ENCODE results near the gene UNC93B1. TPM values are rescaled to one million over a fixed set of nuclear protein-coding genes. Genes with fewer than 3 reads are reported as not detected.
"Not testable (repeated sequence)": the region's sequence is repeated elsewhere in the genome, so short reads cannot be mapped to it uniquely, and the experiment has no call there.

UNC93B1 gene
- total and polyA plus RNA-seq, 10 donors, result 110 to 192 (median 132) TPM

DNA sequence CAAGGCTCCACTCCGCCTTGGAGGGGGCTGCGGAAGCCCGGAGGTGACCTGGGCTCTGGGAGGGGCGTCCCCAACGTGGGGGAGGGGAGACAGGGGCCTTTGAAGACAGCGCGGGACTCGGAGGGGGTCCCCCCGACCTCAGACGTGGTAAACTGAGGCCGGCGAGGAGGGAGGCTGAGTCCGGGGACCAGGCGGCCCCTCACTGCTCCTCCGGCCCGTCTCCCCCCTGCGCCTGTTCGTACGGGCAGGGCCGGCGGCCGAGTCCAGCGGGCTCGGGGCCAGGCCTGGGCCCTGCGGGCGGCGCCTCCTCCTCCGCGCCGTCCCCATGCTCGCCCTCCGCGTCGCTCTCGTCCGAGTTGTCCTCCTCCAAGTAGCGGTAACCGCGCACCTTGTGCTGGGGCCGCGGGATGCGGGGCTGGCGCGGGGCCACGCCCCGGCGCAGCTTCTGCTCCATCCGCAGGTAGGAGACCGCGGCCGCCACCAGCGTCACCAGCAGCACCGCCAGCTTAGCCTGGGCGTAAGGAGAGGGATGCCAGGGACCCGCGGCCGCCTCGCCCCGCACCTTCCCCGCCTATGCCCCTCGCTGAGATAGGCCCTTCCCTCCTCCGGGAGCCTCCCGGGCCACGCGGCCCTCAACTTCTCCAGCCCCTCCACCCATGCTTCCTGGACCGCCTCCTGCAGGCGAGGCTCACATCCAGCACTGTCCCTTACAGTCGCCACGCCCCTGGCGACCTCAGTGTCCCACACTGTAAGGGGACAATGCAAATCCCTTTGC lies 12.4 kb downstream of the UNC93B1 start:
- H3K4me1 ChIP-seq, result peaks cover 0 to 38% (median 23%) of the 10 kb centered on the region in 6 donors

DNA sequence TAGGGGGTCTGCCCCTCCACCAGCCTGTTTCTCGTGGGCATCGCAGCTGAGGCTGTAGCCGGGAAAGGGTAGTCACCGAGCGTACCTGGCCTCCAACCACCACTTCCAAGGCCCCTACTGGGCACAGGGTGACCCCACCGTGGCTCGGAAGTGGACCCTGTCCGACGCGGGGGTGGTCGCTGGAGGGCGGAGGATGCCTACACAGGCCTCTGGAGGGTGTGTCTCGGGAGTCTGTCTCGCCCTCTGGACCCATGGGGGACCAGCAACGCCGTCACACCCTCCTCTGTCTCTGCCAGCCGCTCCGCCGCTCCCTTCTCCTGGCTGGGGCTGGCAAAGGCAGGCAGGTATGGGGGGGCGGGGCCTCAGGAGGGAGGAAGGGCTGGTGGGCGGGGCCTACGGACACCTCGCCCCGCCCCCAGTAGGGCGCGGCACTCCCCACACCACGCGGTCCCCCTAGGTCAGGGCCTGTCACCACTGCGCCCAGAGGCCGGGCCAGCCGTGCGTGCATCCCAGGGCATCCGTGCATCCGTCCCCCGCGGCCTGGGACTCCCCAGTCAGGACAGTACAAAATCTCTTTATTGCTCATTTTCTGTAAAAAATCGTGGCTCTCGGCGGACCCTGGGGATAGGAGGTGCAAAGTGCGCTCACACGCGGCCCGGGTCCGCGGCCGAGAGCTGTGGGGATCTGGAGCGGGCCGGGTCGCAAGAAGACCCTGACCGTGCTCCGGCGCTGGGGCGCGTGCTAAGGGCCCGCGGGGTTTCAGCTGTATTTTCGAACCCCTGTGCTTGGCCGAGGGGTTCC lies 13.2 kb downstream of the UNC93B1 start:
- 25 to 39% (median 33%) methylated on average over 21 to 50 of the region's 58 CpGs for WGBS, 5 donors
- peak overlapping the region in 1 of 8 donors; percentile 42 for H3K4me3 ChIP-seq

More for the DNA sequence above, 12.4 kb downstream of the UNC93B1 start:
- TF ChIP-seq POLR2AphosphoS5 (IDR thresholded peaks at IDR 0.05), result peak in 2 of 3 donors; percentile 28 to 54
- intact Hi-C loops (cut with DNase I; ENCODE audit: low total_unique reads); DNase-seq; H3K9me3 ChIP-seq; H3K27ac ChIP-seq: not testable (repeated sequence)
- Histone ChIP-seq H3K4me3 (peak overlapping the region in 2 of 8 donors; percentile 19 to 42), H3K36me3 (peaks cover 0 to 55% (median 14%) of the 10 kb centered on the region in 6 donors), H3K27me3 (replicated peaks in 1 of 7) (peaks cover 0 to 13% (median 4%) of the 10 kb centered on the region in 7 donors)
- WGBS, 5 donors, result 45 to 68% (median 52%) methylated on average over 17 to 70 of the region's 70 CpGs

DNA sequence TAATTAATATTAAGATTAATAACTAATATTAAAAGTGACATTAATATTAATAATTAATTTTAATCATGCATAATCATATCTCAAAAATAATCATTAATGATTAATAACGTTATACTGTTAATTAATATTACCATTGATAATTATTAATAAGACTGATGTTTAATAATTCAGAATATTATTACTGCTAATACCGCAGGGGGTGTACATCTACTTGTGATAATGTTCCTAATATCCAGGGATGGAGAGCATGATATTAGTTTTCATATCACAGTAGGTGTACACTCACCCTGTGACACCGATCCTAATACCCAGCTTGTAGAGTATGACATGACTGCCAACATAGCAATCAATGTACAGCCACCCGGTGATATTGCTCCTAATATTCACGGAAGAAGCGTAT lies 18.6 kb downstream of the UNC93B1 start:
- intact Hi-C loops (cut with DNase I; ENCODE audit: low total_unique reads); H3K4me1 ChIP-seq; H3K36me3 ChIP-seq; DNase-seq; H3K9me3 ChIP-seq; H3K27me3 ChIP-seq (replicated peaks in 1 of 7); H3K4me3 ChIP-seq; H3K27ac ChIP-seq: not testable (repeated sequence)
- 85 to 87% (median 86%) methylated on average over 6 of the region's 6 CpGs for WGBS, 5 donors

More for the DNA sequence above, 13.2 kb downstream of the UNC93B1 start:
- DNase-seq; H3K27ac ChIP-seq; intact Hi-C loops (cut with DNase I; ENCODE audit: low total_unique reads); H3K9me3 ChIP-seq: not testable (repeated sequence)
- Histone ChIP-seq H3K36me3 (peaks cover 0 to 47% (median 7%) of the 10 kb centered on the region in 6 donors), H3K4me1 (peaks cover 0 to 30% (median 16%) of the 10 kb centered on the region in 6 donors), H3K27me3 (replicated peaks in 1 of 7) (peaks cover 0 to 13% (median 4%) of the 10 kb centered on the region in 7 donors)
- TF ChIP-seq POLR2AphosphoS5 (IDR thresholded peaks at IDR 0.05), result peak; percentile 29 to 78 (median 52)

DNA sequence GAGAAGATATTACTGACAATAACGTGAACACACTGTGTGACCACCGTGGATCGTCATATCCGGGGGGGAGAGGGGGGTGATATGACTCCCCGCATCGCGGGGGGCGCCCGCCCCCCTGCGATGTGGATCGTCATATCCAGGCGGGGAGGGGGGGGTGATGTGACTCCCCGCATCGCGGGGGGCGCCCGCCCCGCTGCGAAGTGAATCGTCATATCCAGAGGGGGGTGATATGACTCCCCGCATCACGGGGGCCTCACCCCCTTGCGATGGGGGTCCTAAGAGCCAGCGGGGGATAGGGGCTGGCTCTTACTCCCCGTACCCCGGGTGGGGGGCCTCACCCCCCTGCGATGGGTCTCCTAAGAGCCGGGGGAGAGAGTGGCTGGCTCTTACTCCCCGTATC lies 19.9 kb downstream of the UNC93B1 start:
- no peak for TF ChIP-seq POLR2A (IDR thresholded peaks at IDR 0.05)
- no peak for TF ChIP-seq POLR2AphosphoS5 (IDR thresholded peaks at IDR 0.05)
- TF ChIP-seq, protein P1, sequence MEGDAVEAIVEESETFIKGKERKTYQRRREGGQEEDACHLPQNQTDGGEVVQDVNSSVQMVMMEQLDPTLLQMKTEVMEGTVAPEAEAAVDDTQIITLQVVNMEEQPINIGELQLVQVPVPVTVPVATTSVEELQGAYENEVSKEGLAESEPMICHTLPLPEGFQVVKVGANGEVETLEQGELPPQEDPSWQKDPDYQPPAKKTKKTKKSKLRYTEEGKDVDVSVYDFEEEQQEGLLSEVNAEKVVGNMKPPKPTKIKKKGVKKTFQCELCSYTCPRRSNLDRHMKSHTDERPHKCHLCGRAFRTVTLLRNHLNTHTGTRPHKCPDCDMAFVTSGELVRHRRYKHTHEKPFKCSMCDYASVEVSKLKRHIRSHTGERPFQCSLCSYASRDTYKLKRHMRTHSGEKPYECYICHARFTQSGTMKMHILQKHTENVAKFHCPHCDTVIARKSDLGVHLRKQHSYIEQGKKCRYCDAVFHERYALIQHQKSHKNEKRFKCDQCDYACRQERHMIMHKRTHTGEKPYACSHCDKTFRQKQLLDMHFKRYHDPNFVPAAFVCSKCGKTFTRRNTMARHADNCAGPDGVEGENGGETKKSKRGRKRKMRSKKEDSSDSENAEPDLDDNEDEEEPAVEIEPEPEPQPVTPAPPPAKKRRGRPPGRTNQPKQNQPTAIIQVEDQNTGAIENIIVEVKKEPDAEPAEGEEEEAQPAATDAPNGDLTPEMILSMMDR (IDR thresholded peaks at IDR 0.05 in 8 of 11, conservative IDR thresholded peaks at IDR 0.05 in 3 of 11), result no peak
- Histone ChIP-seq H3K36me3 (no peaks in the 10 kb centered on the region), H3K27me3 (replicated peaks in 1 of 7) (peaks cover 0 to 5% (median 0%) of the 10 kb centered on the region in 7 donors), H3K4me1 (no peaks in the 10 kb centered on the region), H3K27ac (no peak overlapping the region), H3K4me3 (no peak overlapping the region), H3K9me3 (no peaks in the 10 kb centered on the region)
- 78 to 88% (median 84%) methylated on average over 15 to 29 of the region's 29 CpGs for WGBS, 5 donors
- DNase-seq, result no peak
- intact Hi-C loops (cut with DNase I; ENCODE audit: low total_unique reads), result no loop called here

DNA sequence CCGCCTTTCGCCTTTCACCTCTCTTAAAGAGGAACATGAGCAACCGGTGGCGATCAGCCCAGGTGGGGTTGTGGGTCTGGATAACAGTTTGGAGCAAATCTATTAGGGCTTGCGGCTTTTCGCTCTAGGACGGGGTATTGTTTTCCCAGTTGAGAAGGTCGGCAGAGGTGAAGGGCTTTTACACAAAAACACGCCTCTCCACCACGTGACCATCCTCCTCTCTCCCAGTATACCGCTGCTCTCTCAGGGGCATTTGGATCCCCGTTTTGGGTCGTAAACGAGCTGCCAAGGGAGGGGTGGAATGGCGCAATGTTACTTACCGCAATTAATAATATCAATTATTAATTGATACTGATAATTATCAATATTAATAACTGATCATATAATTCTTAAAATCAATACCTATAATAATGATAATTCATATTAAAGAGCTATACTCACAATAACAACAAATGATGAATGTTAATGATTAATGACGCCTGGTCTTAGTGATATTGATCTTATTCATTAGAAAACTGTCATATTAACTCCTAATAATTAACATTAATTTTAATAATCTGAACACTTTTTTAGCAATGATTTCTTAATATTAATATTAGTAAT lies 21.5 kb downstream of the UNC93B1 start:
- H3K9me3 ChIP-seq; H3K27me3 ChIP-seq (replicated peaks in 1 of 7); intact Hi-C loops (cut with DNase I; ENCODE audit: low total_unique reads); H3K4me1 ChIP-seq; H3K4me3 ChIP-seq; H3K27ac ChIP-seq; DNase-seq; H3K36me3 ChIP-seq: not testable (repeated sequence)
- 72 to 85% (median 78%) methylated on average over 17 of the region's 17 CpGs for WGBS, 5 donors

DNA sequence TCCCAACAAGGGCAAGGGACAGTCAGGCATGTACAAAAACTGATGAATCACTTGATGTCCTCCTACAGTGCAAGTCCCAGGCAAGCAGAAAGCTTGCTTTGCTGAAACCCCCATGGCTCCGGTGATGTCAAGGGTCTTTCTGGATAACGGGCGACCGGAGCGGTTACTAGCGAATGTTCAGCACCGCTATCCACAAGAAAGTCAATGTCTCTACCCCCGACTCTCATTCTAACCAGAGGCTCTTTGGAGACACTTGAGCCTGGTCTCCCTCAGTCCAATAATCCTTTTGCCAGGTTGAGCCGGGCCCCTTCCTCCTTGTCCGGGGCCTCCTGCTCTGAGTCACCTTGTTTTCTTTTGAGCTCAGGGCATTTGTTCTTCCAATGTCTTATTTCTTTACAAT lies 22.7 kb downstream of the UNC93B1 start:
- DNase-seq; H3K9me3 ChIP-seq; H3K27ac ChIP-seq; H3K4me1 ChIP-seq; H3K4me3 ChIP-seq; H3K36me3 ChIP-seq; H3K27me3 ChIP-seq (replicated peaks in 1 of 7); intact Hi-C loops (cut with DNase I; ENCODE audit: low total_unique reads): not testable (repeated sequence)
- 82 to 96% (median 92%) methylated on average over 9 to 10 of the region's 10 CpGs for WGBS, 5 donors

DNA sequence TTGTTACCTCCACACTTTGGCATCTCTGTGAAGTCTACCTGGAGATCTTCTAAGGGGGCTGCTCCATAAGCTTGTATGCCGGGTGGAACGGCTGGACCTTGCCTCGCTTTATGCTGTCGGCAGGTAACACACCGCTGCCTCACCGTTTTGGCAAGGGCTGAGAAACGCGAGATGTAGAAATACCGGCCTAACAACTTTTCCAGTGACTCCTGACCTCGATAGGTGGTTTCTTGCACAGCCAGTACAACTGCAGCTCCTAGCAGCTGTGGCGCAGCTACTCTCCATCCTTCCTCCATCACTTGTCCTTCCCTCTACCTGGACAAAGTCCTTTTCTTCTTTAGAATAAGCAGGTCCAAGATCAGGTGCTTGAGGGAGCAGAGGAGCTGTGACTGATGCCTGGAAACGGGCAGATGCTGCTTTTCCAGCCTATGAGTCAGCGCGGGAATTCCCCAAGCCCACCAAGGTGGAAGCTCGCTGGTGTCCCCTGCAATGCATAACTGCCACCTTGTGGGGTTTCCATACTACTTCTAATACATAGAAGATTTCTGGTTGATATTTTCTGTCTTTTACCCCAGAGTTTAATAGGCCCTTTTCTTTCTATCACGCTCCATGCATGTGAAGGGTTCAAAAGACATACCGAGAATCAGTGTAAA lies 25.0 kb downstream of the UNC93B1 start:
- WGBS, 5 donors, result 62 to 76% (median 66%) methylated on average over 17 of the region's 17 CpGs
- H3K9me3 ChIP-seq; intact Hi-C loops (cut with DNase I; ENCODE audit: low total_unique reads); H3K4me1 ChIP-seq; H3K27me3 ChIP-seq (replicated peaks in 1 of 7); DNase-seq; H3K4me3 ChIP-seq; H3K27ac ChIP-seq; H3K36me3 ChIP-seq: not testable (repeated sequence)

DNA sequence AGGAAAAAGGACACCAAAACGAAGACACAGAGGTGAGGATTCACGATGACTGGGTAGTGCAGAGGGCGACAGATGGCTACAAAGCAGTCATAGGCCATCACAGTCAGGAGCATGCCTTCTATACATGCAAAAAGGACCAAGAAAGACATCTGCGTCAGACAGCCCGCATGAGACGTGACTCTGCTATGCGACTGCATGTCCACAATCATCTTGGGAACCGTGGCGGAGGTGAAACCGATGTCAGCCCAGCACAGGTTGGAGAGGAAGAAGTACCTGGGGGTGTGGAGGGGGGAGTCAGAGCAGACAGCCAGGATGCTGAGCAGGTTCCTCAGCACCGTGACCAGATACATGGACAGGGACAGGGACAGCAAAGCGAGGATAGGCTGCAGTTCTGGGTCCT lies 29.2 kb downstream of the UNC93B1 start:
- H3K27ac ChIP-seq; DNase-seq; H3K4me1 ChIP-seq; intact Hi-C loops (cut with DNase I; ENCODE audit: low total_unique reads); H3K9me3 ChIP-seq; H3K4me3 ChIP-seq; H3K36me3 ChIP-seq; H3K27me3 ChIP-seq (replicated peaks in 1 of 7): not testable (repeated sequence)
- WGBS, 5 donors, result 81 to 90% (median 83%) methylated on average over 12 of the region's 12 CpGs
